ENCODE data around the gene PSMF1. TPM values are rescaled to one million over a fixed set of nuclear protein-coding genes. Genes with fewer than 3 reads are reported as not detected.
A peak's percentile ranks its signal among the peaks of the same experiment; 100 is the strongest.
"Not testable (repeated sequence)": the region's sequence is repeated elsewhere in the genome, so short reads cannot be mapped to it uniquely, and the experiment has no call there.

Gene PSMF1
- polyA plus RNA-seq, 3 donors, result 123 to 146 (median 132) TPM

GRCh38 chr20:1203630-1204029 lies 85.2 kb downstream of the PSMF1 start:
- no peak for DNase-seq (ENCODE audit: extremely low read depth in 1 of 11, low read depth in 9 of 11, low spot score in 4 of 11)

GRCh38 chr20:1204113-1204512 lies 85.7 kb downstream of the PSMF1 start:
- DNase-seq (ENCODE audit: extremely low read depth in 1 of 11, low read depth in 9 of 11, low spot score in 4 of 11), result no peak

- DNase-seq (ENCODE audit: extremely low read depth in 1 of 11, low read depth in 9 of 11, low spot score in 4 of 11), result no peak
Measured at GRCh38 chr20:1204576-1204975, 86.2 kb downstream of the PSMF1 start.

DNA sequence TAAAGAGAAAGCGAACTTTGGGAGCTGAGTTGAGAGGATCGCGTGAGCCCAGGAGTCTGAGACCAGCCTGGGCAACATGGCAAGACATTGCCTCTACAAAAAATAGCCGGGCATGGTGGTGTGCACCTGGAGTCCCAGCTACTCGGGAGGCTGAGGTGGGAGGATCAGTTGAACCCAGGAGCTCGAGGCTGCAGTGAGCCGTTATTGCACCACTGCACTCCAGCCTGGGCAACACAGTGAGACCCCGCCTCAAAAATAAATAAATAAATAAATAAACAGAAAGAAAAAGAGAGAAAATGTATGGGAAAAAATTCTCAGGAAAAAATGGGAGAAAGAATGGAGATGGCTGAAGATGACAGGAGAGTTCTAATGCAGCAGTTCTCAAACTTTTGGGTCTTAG lies 87.4 kb downstream of the PSMF1 start:
- no peak for DNase-seq (ENCODE audit: extremely low read depth in 1 of 11, low read depth in 9 of 11, low spot score in 4 of 11)

DNA sequence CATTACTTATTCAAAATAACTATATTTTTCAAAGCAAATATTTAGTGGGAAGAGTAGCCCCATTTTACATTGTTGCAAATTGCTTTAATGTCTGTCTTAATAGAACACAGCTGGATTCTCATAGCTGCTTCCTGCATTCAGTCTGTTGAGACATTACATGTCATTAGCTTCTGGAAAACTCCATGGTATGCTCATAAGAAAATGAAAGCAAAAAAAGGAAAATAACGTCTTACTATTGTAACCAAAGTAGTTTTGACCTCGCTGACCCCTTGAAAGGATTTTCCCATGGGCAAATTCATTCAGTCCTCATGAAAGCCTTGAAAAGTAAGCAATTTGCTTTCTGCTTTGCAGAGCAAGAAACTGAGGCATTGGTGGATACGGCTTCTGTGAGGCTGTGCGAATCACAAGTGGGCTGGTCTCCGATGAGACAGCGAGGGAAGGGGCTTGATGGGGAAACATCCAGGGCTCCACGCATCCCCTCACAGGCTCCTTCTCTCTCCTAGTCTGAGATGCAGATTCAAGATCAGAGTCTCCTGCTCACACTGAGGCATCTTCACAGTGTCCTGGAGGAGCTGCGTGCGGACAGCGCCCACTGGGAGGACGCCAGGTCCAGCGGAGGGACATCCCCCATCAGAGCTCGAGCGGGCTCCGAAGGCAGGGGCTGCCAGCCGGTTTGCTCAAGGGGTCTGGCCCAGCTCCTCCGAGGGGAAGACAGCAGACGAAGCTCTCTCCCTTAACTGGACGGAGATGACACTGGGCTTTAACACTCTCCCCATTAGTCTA lies 88.2 kb downstream of the PSMF1 start:
- peak in 1 of 11 donors; percentile 29 for DNase-seq (ENCODE audit: extremely low read depth in 1 of 11, low read depth in 9 of 11, low spot score in 4 of 11)

- no peak for DNase-seq (ENCODE audit: extremely low read depth in 1 of 11, low read depth in 9 of 11, low spot score in 4 of 11)
Measured at GRCh38 chr20:1207293-1207878, 89.0 kb downstream of the PSMF1 start.

DNA sequence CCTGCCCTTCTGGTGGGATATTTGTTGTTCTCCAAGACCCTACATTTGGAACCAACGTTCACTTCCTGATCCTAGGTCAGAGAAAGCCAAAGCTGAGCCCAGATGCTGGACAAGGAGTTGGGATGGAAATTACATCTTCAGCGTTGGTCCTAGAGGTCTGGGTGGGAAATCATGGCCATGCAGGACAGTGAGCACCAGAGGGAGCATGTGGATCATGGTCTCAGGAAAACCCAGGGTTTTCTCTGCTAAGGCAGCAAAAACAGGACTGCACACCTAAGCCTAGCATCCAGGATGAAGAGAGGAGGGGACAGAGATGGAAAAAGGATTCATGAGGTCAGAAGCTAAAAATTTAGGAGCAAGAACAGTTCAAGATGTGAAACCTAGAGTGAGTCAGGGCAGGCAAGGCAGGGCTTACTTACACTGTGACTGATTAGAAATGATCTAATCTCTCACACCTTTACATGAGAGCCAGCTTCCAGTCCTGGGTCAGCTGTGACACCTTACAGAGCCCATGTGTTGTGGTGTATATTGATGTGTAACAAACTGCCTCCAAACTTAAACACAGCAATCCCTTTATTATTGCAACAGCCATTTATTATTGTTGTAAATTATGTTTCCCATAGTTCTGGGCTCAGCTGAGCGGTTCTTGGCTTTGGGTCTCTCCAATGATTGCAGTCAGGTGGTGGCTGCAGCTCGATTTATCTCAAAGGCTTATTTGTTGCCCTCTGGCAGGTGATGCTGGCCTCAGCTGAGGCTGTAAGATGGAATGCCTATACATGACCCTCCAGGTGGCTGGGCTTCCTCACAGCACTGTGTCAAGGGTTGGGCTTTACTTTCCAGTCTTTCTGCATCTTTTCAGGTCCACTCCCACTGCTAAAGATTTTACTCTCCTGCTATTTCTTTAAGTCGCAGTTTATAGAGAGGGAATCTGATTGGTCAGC lies 91.3 kb downstream of the PSMF1 start:
- no peak for DNase-seq (ENCODE audit: extremely low read depth in 1 of 11, low read depth in 9 of 11, low spot score in 4 of 11)

DNA sequence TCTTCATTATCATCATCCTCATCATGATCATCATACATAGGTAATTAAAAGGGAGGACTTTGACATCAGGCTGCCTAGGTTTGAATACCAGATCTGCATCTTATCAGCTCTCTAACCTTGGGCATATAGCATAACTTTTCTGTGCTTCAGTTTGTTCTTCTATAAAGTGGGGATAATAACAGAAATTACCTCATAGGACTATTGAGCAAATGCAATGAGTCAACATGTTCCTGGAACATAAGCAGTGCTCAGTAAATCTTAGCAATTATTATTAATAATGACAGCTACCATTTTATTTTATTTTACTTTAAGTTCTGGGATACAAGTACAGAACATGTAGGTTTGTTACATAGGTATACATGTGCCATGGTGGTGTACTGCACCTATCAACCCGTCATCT lies 92.1 kb downstream of the PSMF1 start:
- no peak for DNase-seq (ENCODE audit: extremely low read depth in 1 of 11, low read depth in 9 of 11, low spot score in 4 of 11)

- no peak for DNase-seq (ENCODE audit: extremely low read depth in 1 of 11, low read depth in 9 of 11, low spot score in 4 of 11)
Measured at GRCh38 chr20:1212023-1212422, 93.6 kb downstream of the PSMF1 start.

- DNase-seq (ENCODE audit: extremely low read depth in 1 of 11, low read depth in 9 of 11, low spot score in 4 of 11), result peak in 6 of 11 donors; percentile 33 to 59 (median 50)
Measured at GRCh38 chr20:1212607-1213396, 94.4 kb downstream of the PSMF1 start.

- DNase-seq (ENCODE audit: extremely low read depth in 1 of 11, low read depth in 9 of 11, low spot score in 4 of 11), result no peak
Measured at GRCh38 chr20:1214838-1215261, 96.4 kb downstream of the PSMF1 start.

- DNase-seq (ENCODE audit: extremely low read depth in 1 of 11, low read depth in 9 of 11, low spot score in 4 of 11), result no peak
Measured at GRCh38 chr20:1215386-1216170, 97.2 kb downstream of the PSMF1 start.

GRCh38 chr20:1216527-1217427 lies 98.4 kb downstream of the PSMF1 start:
- DNase-seq (ENCODE audit: extremely low read depth in 1 of 11, low read depth in 9 of 11, low spot score in 4 of 11), result not testable (repeated sequence)

Data from renal cortex interstitium (tissue), 11 donors.